Activated CD8-positive, alpha-beta T cell treated with anti-CD3 and anti-CD28 coated beads for 36 hours (primary cell): ENCODE measurements around the gene SCN10A. TPM values are rescaled to one million over a fixed set of nuclear protein-coding genes. Genes with fewer than 3 reads are reported as not detected.

Source experiments
- ATAC-seq: fragments of 200-7000 bp; cut with Tn5 transposase; one replicate; pipeline ENCODE4 v1.10.0; 2021; ENCODE audit warnings: mild to moderate bottlenecking, moderate library complexity
- CTCF ChIA-PET: fragments of 350-600 bp; sonication (Branson Sonifier 250); formaldehyde crosslinking; loops from one replicate; lab custom pipeline; 2021; ENCODE audit warnings: antibody characterized with exemption; lab: Charles Lee
- POLR2A ChIA-PET: fragments of 350-600 bp; sonication (Branson Sonifier 250); formaldehyde crosslinking; loops from one replicate; lab custom pipeline; 2021; ENCODE audit warnings: antibody characterized with exemption; lab: Charles Lee
- DNase-seq: peaks from one replicate; pipeline ENCODE4 v3.0.0-alpha.2; 2020
- H3K27ac Mint-ChIP-seq: one replicate; pipeline ENCODE4 v1.8.0; 2021; ENCODE audit warnings: mild to moderate bottlenecking, mixed read lengths
- H3K27me3 Mint-ChIP-seq: one replicate; pipeline ENCODE4 v1.8.0; 2021; ENCODE audit warnings: mixed read lengths
- H3K36me3 Mint-ChIP-seq: one replicate; pipeline ENCODE4 v1.8.0; 2021; ENCODE audit warnings: low read depth, mixed read lengths
- H3K4me1 Mint-ChIP-seq: one replicate; pipeline ENCODE4 v1.8.0; 2021; ENCODE audit warnings: low read depth, mixed read lengths
- H3K4me3 Mint-ChIP-seq: one replicate; pipeline ENCODE4 v1.8.0; 2021; ENCODE audit warnings: mild to moderate bottlenecking, moderate library complexity, mixed read lengths
- H3K9me3 Mint-ChIP-seq: one replicate; pipeline ENCODE4 v1.8.0; 2021; ENCODE audit warnings: mixed read lengths
- CTCF ChIP-seq: fragments of 200-600 bp; IDR thresholded peaks from one replicate; pipeline ENCODE4 v1.8.0; 2022; ENCODE audit warnings: antibody characterized with exemption, mild to moderate bottlenecking
- intact Hi-C: fragments of 100-400 bp; cut with micrococcal nuclease; formaldehyde crosslinking; loops from one replicate; pipeline ENCODE4 v1.10.0; 2022
- total RNA-seq, 2 experiments: library from RNA; stranded (reverse); gene quantifications; one replicate each; pipeline ENCODE4 v1.2.3, GENCODE V29; 2021

Gene SCN10A
- total RNA-seq, 2 experiments from 2014 or later: not detected

- POLR2A ChIA-PET: interaction anchor here (0.6 kb wide), 1 partner anchor 451 kb away, joined by 3 read pairs; no protein-coding TSS in a partner anchor
- ATAC-seq (peak; percentile 10), DNase-seq (no peak)
- Mint-ChIP-seq H3K4me3 (peak overlapping the region; percentile 56), H3K36me3 (no peaks in the 10 kb centered on the region), H3K4me1 (peaks cover 4% of the 10 kb centered on the region), H3K27ac (no peak overlapping the region), H3K9me3 (no peaks in the 10 kb centered on the region), H3K27me3 (peaks cover 14% of the 10 kb centered on the region)
- intact Hi-C loops: no loop called here
- no peak for TF ChIP-seq CTCF
- CTCF ChIA-PET: interaction anchor here (5.9 kb wide), 1 partner anchor 127 kb away, joined by 38 read pairs; no protein-coding TSS in a partner anchor
Measured at GRCh38 chr3:38648659-38649499, 167.1 kb downstream of the SCN10A start.

GRCh38 chr3:38648024-38648658 is 167.9 kb downstream of the SCN10A start:
- peaks cover 4% of the 10 kb centered on the region for H3K4me1 Mint-ChIP-seq
- TF ChIP-seq CTCF: no peak
- ChIA-PET POLR2A (interaction anchor here (0.5 to 0.6 kb wide), 2 partner anchors 450 to 730 kb away, joined by 3 read pairs; no protein-coding TSS in a partner anchor), CTCF (interaction anchor here (1.5 to 5.9 kb wide), 6 partner anchors 8 to 352 kb away, joined by 3 to 38 read pairs (median 9); no protein-coding TSS in a partner anchor)
- DNase-seq (no peak), ATAC-seq (no peak)
- H3K27ac Mint-ChIP-seq: no peak overlapping the region
- peaks cover 10% of the 10 kb centered on the region for H3K27me3 Mint-ChIP-seq
- H3K36me3 Mint-ChIP-seq: no peaks in the 10 kb centered on the region
- H3K4me3 Mint-ChIP-seq: peak overlapping the region; percentile 56
- intact Hi-C loops: no loop called here
- no peaks in the 10 kb centered on the region for H3K9me3 Mint-ChIP-seq

- H3K27me3 Mint-ChIP-seq: peaks cover 9% of the 10 kb centered on the region
- no peaks in the 10 kb centered on the region for H3K9me3 Mint-ChIP-seq
- ATAC-seq (no peak), DNase-seq (no peak)
- no peak for TF ChIP-seq CTCF
- peaks cover 4% of the 10 kb centered on the region for H3K4me1 Mint-ChIP-seq
- intact Hi-C loops: no loop called here
- CTCF ChIA-PET: interaction anchor here (1.0 to 5.9 kb wide), 17 partner anchors 9 to 543 kb away, joined by 3 to 38 read pairs (median 4); no protein-coding TSS in a partner anchor
- no peak overlapping the region for H3K27ac Mint-ChIP-seq
- POLR2A ChIA-PET: interaction anchor here (0.5 to 0.6 kb wide), 2 partner anchors 15 to 731 kb away, joined by 3 read pairs; no protein-coding TSS in a partner anchor
- no peaks in the 10 kb centered on the region for H3K36me3 Mint-ChIP-seq
- no peak overlapping the region for H3K4me3 Mint-ChIP-seq
Measured at GRCh38 chr3:38647217-38647970, 168.6 kb downstream of the SCN10A start.

Other genes with a start within 250 kb of the SCN10A start
- under 1 TPM; 0.20 to 0.52 TPM for gene SCN5A, start 166.5 kb downstream of the SCN10A start, total RNA-seq
- not detected for gene SCN11A, start 235.7 kb upstream of the SCN10A start, total RNA-seq
- gene WDR48, start 235.8 kb upstream of the SCN10A start, total RNA-seq: 10 to 100 TPM; 33.2 to 34.7 TPM